Stimulated activated CD4-positive, alpha-beta T cell treated with anti-CD3 and anti-CD28 coated beads, Interleukin-4, amount 100 ng/mL, for 24 hours (primary cell): ENCODE measurements around the gene GRIA4.
"Not testable (repeated sequence)": the region's sequence is repeated elsewhere in the genome, so short reads cannot be mapped to it uniquely, and the experiment has no call there.

Experiments
- DNase-seq: peaks from one replicate; pipeline ENCODE4 v3.0.0-alpha.2; 2020

The GRIA4 gene

GRCh38 chr11:105732611-105733010 lies 122.7 kb downstream of the GRIA4 start:
- no peak for DNase-seq

GRCh38 chr11:105734426-105734825 lies 124.6 kb downstream of the GRIA4 start:
- no peak for DNase-seq

GRCh38 chr11:105738251-105738650 lies 128.4 kb downstream of the GRIA4 start:
- no peak for DNase-seq

- no peak for DNase-seq
Observed at GRCh38 chr11:105738986-105739795, 129.3 kb downstream of the GRIA4 start.

GRCh38 chr11:105740164-105740903 lies 130.5 kb downstream of the GRIA4 start:
- DNase-seq = no peak

DNA sequence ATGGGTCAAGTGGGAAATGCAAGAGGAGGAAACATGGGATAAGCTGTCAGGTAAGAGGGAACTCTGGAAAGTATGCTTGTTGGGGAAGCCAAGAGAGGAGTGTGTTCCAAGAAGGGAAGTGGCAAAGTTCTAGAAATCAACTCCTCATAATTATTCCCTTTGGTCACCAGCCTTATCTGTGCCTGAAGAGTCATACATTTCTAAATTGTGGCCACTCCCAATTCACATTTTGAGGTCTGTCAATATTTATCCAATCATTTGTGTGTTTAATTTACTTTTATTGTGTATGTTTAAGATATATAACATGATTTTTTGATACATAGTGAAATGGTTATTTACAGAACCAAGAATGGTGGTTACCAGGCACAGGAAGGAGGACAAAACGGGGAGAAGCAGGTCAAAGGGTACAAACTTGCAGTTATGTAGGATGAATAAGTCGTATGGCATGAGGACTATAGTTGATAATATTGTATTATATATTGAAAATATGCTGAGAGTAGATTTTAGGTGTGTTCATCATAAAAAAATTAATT lies 131.7 kb downstream of the GRIA4 start:
- no peak for DNase-seq

GRCh38 chr11:105754260-105754659 lies 144.4 kb downstream of the GRIA4 start:
- DNase-seq = no peak

DNA sequence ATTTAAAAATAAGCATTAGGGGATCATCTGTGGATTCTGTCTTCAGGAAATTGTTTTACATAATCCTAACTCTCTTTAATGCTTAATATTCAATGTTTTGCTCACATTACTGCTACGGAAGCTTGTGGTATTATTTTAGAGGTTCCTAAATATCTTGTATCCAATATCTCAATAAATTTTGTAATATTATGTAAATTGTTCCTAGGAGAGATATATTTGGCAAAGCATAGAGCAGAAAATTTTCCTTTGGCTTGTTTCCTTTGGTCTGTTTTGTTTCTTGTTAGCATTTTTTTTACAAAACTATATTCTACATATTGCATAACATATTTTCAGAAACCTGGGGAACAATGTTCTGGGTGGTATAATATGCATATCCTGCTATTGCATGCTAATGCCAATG lies 144.8 kb downstream of the GRIA4 start:
- no peak for DNase-seq

- DNase-seq = no peak
Observed at GRCh38 chr11:105757107-105757506, 147.2 kb downstream of the GRIA4 start.

DNA sequence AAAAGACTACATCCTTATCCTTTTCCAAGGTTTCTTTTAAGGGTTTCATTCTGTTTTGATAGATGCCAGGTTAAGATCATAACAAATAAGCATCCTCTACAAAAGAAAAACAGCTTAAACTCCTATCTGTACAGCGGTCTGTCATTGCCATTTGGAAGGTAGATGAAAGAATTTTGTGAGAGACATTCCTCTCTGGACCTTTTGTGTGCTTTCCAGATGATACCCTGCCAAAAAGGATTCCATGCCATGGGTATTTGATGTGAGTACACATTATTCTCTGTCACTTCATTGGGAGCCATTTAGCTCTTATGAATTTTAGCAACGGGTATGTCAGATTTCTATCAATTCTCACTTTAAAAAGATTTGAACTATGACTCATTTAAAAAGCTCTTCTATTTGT lies 153.7 kb downstream of the GRIA4 start:
- DNase-seq = no peak

DNA sequence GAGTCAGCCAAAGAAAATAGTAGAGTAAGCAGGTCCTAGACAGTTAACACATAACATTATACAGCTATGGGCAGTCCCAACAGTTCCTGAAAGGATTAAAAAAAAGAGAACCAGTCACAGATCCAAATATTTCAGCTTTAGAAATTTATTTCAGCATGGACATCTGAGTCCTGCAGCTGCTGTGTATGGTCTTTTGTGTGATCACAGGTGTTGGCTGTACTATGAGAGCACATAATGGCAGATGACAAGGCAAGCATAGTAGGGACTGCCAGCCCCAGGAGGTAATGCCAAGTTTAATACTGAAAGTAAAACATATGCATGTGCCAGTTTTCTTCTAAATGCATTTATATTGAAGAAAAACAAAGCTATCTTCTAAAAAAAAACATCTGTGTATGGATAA lies 158.1 kb downstream of the GRIA4 start:
- no peak for DNase-seq

- DNase-seq = no peak
Observed at GRCh38 chr11:105769627-105770026, 159.8 kb downstream of the GRIA4 start.

DNA sequence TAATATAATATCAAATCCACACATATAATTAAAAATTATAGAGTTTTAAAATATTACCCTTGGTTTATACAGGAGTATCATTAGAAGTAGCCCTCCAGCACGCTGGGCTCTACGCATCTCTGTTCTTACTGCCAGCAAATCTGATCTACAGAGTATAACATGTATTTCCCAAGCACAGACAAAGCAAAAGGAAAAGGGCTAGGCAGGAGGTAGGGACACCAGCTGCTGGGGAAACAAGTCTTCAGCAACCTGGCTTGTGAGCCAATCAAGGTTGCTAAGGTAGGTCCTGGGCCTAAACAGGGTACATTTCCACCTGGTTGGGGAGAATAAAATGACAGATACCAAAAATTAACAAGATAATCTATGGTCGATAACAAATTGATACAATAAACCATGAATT lies 163.6 kb downstream of the GRIA4 start:
- DNase-seq = not testable (repeated sequence)

DNA sequence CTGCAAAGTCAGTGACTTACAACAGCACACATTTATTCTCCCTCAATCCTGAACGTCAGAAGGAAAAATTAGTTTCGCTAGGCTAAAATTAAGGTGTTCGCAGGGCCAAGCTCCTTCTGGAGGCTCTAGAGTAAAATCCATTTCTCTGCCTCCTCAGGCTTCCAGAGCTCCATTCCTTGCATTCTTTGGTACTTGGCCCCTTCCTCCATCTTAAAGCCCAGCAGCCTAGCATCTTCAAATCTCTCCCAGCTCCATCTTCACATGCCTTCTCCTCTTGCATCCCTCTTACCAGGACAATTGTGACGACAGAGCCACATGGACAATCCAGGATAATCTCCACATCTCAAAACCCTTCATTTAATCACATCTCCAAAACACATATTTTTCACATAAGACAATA lies 165.0 kb downstream of the GRIA4 start:
- DNase-seq = no peak

DNA sequence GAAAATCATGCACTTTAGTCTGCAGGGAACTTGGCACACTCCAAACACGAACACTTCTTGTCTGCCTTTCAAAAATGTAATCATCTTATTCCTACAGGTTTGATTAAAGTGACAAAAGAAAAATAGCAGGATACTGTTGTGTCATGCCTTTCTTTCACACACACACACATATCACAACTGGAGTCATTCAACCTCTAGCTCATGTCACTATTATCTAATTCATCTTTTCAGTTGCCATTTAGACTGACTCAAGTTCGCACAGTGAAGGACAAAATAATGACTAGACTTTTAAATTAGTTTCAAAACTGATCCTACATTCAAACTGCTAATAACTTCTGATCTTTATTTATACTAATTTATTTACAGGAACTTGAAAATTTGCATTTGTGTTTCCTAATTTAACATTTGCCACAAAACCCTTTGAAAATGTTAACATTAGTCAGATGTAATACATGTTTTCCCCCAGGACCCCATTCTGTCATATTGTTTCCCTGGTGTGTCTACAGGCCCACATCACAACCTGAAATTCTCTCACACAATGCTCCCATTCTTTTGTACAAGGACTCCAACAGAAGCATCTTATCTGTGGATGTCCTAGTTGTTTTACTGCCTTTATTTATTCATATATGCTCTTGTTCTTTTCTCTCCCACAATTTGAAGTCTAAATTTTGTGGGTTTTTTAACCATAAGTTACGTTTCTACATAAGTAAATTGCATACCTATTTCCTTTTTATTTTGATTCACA lies 171.1 kb downstream of the GRIA4 start:
- no peak for DNase-seq

- no peak for DNase-seq
Observed at GRCh38 chr11:105781807-105782206, 171.9 kb downstream of the GRIA4 start.

DNA sequence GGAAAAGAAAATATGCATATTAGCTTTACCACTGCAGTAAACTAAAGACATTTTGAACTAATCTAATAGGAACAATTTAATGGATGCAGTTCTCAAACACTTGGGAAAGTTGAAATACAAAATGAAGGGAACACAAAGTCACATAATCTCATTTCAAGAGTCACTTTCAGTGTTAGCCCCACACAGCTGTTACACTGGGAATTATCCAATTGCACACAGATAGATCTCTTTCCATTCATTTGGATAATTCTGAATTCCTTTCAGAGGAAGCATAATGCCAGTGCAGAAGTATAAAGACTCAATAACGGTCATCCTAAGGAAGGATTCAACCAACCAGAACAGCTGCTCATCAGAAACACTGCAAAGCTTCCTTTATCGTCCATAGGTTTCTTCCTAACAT lies 173.3 kb downstream of the GRIA4 start:
- no peak for DNase-seq

DNA sequence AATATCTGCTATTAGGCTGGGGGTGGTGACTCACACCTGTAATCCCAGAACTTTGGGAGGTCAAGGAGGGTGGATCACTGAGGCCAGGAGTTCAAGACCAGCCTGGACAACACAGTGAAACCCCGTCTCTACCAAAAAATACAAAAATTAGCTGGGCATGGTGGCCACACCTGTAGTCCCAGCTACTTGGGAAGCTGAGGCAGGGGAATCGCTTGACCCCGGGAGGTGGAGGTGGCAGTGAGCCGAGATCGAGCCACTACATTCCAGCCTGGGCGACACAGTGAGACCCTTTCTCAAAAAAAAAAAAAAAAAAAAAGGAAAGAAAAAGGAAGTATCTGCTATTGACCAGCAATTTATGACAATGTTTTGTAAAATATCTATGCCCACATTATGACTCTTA lies 176.0 kb downstream of the GRIA4 start:
- DNase-seq = not testable (repeated sequence)

DNA sequence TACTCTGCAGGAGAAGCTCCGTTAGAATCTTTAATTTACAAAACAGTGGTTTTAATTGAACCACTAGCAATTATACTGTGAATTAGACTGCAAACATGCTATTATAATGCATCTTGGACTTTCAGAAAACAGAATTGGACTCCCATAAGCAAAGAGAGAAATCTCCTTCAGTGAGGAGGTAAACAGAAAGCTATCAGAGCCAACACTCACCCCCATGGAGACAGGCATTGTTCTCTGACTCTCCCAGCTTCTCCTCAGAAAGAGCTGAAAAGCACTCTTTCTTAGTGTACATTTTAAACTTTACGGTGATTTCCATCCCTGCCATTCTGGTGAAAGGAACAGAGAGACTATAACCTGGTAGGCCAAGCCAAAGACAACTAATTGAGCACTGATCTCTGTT lies 176.9 kb downstream of the GRIA4 start:
- DNase-seq = no peak

GRCh38 chr11:105789579-105790420 lies 179.9 kb downstream of the GRIA4 start:
- no peak for DNase-seq

DNA sequence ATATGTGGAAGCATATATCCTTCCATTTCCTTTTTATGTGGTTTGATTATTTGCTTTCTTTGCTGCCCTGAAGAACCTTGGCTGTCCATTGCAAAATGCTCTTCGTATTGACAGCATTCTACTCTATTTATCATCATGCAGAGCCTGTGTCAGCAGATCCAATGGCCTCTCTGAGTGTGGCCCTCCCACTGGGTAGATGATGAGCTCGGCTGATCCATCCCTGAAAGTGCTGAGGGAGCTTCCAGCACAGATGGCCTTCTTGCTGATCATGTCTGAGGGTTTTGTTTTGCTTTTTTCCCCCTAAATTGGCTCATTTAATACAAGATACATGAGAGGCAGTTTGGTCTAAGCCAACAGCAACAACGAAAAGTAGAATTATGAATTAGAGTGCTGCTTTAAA lies 181.0 kb downstream of the GRIA4 start:
- no peak for DNase-seq

DNA sequence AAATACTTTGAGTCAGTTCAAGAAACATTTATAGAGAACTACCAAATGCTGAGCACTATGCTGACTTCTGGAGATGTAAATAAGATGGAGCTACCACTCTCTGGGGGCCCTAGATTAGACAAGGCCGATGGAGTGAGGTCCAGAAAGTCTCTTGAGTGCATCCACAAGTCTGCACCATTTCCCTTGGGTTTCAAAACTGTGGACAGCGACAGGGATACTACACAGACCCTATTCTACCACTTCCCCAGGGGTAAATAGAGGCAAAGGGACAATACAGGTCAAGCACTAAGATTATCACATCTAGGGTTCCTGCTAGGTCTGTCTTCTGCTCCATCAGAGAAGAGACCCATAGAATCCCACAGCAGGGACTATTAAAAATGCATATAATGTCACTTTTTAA lies 183.2 kb downstream of the GRIA4 start:
- no peak for DNase-seq

GRCh38 chr11:105799263-105799662 lies 189.4 kb downstream of the GRIA4 start:
- no peak for DNase-seq
